KMS-11 (cell line): ENCODE results near the gene IFNL4.
"Not testable (repeated sequence)": the region's sequence is repeated elsewhere in the genome, so short reads cannot be mapped to it uniquely, and the experiment has no call there.

Source experiments
- H2AFZ ChIP-seq: fragments of 200-600 bp; sonication (generic); 2 replicates; pipeline ENCODE4 v1.6.1; 2016; ENCODE audit warnings: antibody characterized with exemption, mixed run types, low read depth
- H3K27ac ChIP-seq: fragments of 200-600 bp; sonication (generic); 2 replicates; pipeline ENCODE4 v1.6.1; 2016; ENCODE audit warnings: mild to moderate bottlenecking, mixed run types
- H3K27me3 ChIP-seq: fragments of 200-600 bp; sonication (generic); 2 replicates; pipeline ENCODE4 v1.6.1; 2017; ENCODE audit warnings: mild to moderate bottlenecking, low read depth, mixed run types, moderate library complexity; ENCODE audit not compliant: insufficient read depth
- H3K36me3 ChIP-seq: fragments of 200-600 bp; sonication (generic); 2 replicates; pipeline ENCODE4 v1.6.1; 2017; ENCODE audit warnings: mild to moderate bottlenecking, mixed run types; ENCODE audit not compliant: insufficient read depth
- H3K4me1 ChIP-seq: fragments of 200-600 bp; sonication (generic); 2 replicates; pipeline ENCODE4 v1.6.1; 2016; ENCODE audit warnings: mild to moderate bottlenecking, low read depth, mixed run types; ENCODE audit not compliant: poor library complexity, severe bottlenecking
- H3K4me2 ChIP-seq: fragments of 200-600 bp; sonication (generic); 2 replicates; pipeline ENCODE4 v1.7.0; 2016; ENCODE audit warnings: mild to moderate bottlenecking, mixed run types
- H3K4me3 ChIP-seq: fragments of 200-600 bp; sonication (generic); IDR thresholded peaks from 2 replicates; pipeline ENCODE4 v1.6.1; 2017; ENCODE audit warnings: low read depth, low read length, mixed read lengths; ENCODE audit not compliant: insufficient read depth
- H3K79me2 ChIP-seq: fragments of 200-600 bp; sonication (generic); 2 replicates; pipeline ENCODE4 v1.6.1; 2016; ENCODE audit warnings: low read depth, mixed run types; ENCODE audit not compliant: insufficient read depth
- H3K9ac ChIP-seq: fragments of 200-600 bp; sonication (generic); 2 replicates; pipeline ENCODE4 v1.6.1; 2016; ENCODE audit warnings: mild to moderate bottlenecking, mixed run types
- H4K20me1 ChIP-seq: fragments of 200-600 bp; sonication (generic); 2 replicates; pipeline ENCODE4 v1.6.1; 2016; ENCODE audit warnings: mild to moderate bottlenecking, mixed run types; ENCODE audit not compliant: insufficient read depth
- TF ChIP-seq, protein P1 (sequence below): fragments of 200-600 bp; sonication (generic); conservative IDR thresholded peaks from 2 replicates; pipeline ENCODE4 v1.6.1; 2017; ENCODE audit warnings: low read depth, mild to moderate bottlenecking, antibody characterized with exemption, low read length, moderate library complexity, mixed read lengths

The IFNL4 gene

DNA sequence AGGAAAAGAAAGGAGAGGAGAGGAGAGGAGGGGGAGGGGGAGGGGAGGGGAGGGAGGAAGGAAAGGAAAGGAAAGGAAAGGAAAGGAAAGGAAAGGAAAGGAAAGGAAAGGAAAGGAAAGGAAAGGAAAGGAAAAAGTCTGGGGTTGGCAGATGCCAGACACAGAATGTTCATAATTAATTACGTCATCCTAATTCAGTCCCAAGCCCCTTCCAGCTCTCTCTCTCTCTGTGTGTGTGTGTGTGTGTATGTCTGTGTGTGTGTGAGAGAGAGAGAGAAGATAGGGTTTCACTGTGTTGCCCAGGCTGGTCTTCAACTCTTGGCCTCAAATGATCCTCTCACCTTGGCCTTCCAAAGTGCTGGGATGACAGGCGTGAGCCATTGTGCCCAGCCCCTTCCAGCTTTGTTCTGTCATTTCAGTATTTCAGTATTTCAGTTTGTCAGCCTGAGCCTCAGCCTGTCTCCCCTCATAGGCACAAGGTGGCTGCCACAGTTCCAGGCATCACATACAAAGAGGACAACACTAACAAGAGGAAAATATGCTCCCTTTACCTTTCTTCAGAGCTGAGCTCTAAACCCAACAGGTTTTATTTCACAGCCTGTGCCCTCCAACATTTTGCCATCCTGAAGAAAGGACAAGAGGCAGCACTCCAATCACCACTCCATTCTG is 18.4 kb downstream of the IFNL4 start:
- no peaks in the 10 kb centered on the region for H4K20me1 ChIP-seq
- TF ChIP-seq, protein P1, sequence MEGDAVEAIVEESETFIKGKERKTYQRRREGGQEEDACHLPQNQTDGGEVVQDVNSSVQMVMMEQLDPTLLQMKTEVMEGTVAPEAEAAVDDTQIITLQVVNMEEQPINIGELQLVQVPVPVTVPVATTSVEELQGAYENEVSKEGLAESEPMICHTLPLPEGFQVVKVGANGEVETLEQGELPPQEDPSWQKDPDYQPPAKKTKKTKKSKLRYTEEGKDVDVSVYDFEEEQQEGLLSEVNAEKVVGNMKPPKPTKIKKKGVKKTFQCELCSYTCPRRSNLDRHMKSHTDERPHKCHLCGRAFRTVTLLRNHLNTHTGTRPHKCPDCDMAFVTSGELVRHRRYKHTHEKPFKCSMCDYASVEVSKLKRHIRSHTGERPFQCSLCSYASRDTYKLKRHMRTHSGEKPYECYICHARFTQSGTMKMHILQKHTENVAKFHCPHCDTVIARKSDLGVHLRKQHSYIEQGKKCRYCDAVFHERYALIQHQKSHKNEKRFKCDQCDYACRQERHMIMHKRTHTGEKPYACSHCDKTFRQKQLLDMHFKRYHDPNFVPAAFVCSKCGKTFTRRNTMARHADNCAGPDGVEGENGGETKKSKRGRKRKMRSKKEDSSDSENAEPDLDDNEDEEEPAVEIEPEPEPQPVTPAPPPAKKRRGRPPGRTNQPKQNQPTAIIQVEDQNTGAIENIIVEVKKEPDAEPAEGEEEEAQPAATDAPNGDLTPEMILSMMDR: no peak
- no peaks in the 10 kb centered on the region for H3K79me2 ChIP-seq
- no peak overlapping the region for H3K4me2 ChIP-seq
- no peak overlapping the region for H3K4me3 ChIP-seq
- no peaks in the 10 kb centered on the region for H3K36me3 ChIP-seq
- no peak overlapping the region for H2AFZ ChIP-seq
- H3K27ac ChIP-seq: no peak overlapping the region
- no peak overlapping the region for H3K9ac ChIP-seq
- H3K27me3 ChIP-seq: peaks cover 3% of the 10 kb centered on the region; the same call in 1 of the 2 replicates
- H3K4me1 ChIP-seq: no peaks in the 10 kb centered on the region

DNA sequence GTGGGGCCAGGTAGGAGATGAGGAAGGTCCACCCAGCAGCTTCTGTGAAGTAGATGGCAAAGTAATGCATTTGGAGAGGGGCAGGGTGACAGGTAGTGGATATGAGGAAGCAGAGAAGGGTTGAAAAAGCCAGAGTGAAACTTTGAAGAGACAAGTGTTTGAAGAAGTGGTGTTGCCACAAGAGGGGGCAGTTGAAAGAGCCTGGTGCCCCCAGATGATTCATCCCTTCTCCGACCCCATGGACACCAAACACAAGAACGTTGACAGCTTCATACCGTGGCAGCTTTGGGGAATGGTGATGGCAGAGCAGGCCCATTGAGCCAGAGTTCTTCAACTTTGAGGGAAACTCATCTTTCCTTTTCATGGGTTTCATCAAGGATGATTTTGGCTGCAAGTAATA is 23.7 kb downstream of the IFNL4 start:
- H2AFZ ChIP-seq: no peak overlapping the region
- peaks cover 11% of the 10 kb centered on the region; the same call in 1 of the 2 replicates for H3K27me3 ChIP-seq
- TF ChIP-seq, protein P1: no peak
- no peaks in the 10 kb centered on the region for H4K20me1 ChIP-seq
- no peaks in the 10 kb centered on the region for H3K4me1 ChIP-seq
- no peak overlapping the region for H3K27ac ChIP-seq
- H3K4me2 ChIP-seq: no peak overlapping the region
- H3K9ac ChIP-seq: no peak overlapping the region
- no peak overlapping the region for H3K4me3 ChIP-seq
- H3K79me2 ChIP-seq: no peaks in the 10 kb centered on the region
- no peaks in the 10 kb centered on the region for H3K36me3 ChIP-seq

DNA sequence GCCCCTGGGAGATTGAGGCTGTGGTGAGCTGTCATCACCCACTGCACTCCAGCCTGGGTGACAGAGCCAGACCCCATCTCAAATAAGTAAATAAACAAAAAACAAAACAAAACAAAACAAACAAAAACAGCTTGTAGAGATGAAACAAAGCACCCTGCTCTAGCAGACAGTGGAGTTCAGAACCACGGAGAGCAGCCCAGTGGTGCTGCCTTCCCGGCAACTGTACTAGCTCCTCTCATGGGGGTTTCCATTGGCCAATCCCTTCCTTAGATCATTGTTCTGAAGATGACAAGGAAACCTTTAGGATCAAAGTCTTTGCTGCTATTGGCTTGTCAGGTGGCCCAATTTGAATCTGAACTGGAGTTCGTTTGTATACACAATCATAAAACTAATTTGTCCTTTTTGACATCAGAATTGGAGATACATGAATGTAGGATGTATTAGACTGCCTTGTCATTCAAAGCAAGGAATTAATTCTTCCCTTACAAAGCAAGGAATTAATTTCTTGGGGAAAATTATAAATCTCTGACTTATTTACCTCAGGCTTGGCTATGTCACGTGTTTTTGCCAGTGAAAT is 24.9 kb downstream of the IFNL4 start:
- no peak overlapping the region for H3K4me2 ChIP-seq
- TF ChIP-seq, protein P1: no peak
- H2AFZ ChIP-seq: no peak overlapping the region
- no peak overlapping the region for H3K4me3 ChIP-seq
- H3K4me1 ChIP-seq: no peaks in the 10 kb centered on the region
- H3K27me3 ChIP-seq: peaks cover 11% of the 10 kb centered on the region; the same call in 1 of the 2 replicates
- no peaks in the 10 kb centered on the region for H3K36me3 ChIP-seq
- H3K9ac ChIP-seq: no peak overlapping the region
- no peak overlapping the region for H3K27ac ChIP-seq
- H4K20me1 ChIP-seq: no peaks in the 10 kb centered on the region
- no peaks in the 10 kb centered on the region for H3K79me2 ChIP-seq

DNA sequence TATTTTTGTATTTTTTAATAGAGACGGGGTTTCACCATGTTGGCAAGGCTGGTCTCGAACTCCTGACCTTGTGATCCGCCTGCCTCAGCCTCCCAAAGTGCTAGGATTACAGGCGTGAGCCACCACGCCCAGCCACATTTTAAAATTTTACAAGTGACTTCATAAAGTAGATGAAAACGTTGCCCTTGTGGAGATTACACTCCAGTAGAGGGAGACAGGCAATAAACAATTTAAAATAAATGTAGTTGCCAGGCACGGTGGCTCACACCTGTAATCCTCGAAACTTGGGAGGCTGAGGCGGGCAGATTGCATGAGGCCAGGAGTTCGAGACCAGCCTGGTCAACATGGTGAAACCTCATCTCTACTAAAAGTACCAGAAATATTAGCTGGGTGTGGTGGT is 29.5 kb downstream of the IFNL4 start:
- H3K36me3 ChIP-seq, H2AFZ ChIP-seq, H3K4me1 ChIP-seq, H3K27me3 ChIP-seq, H3K79me2 ChIP-seq, H3K27ac ChIP-seq, H4K20me1 ChIP-seq, H3K4me2 ChIP-seq, H3K9ac ChIP-seq, H3K4me3 ChIP-seq: not testable (repeated sequence)
